OCI-M2 (cell line): ENCODE data around the gene PLCD4.
A peak's percentile ranks its signal among the peaks of the same experiment; 100 is the strongest.

Experiments used
- DNase-seq: peaks from one replicate; lab custom pipeline; 2025; ENCODE audit not compliant: unreplicated experiment; lab: John Stamatoyannopoulos, UW

Gene PLCD4

DNA sequence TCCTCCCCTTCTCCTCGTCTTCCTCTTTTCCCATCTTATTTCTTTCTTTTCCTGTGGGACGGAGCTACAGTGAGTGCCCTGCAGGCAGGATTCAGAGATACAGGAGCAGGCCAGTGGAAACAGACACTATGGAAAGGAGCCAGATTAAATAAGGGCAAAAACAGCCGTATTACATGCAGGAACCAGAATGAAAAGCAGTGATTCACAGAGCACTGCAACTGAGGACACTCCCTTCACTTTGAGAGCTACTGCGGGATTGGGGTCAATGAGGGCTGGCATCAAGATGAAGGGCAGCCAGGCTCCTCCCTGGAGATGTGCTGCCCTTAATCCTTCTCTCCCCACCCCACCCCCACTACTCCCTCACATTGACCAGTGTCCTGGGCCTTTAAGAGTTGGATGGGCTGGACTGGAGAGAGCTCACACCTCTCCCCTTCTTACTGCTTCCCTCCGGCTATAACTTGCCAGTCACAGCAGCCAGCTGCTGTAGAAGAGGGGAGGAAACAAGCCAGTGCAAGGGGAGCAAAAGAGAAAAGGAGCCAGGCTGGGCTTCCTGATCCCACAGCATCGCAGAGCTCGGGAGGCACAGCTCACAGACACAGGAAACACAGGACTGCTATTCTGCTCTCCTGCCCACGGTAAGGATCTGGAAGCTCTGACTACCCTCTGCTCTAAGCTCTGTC, at the start of gene PLCD4:
Gene PLCD4 (plus strand): TSS at position 464 of the 680 bp plus-strand sequence. CDS start 7,841 bp downstream, outside the sequence.
- DNase-seq = no peak

DNA sequence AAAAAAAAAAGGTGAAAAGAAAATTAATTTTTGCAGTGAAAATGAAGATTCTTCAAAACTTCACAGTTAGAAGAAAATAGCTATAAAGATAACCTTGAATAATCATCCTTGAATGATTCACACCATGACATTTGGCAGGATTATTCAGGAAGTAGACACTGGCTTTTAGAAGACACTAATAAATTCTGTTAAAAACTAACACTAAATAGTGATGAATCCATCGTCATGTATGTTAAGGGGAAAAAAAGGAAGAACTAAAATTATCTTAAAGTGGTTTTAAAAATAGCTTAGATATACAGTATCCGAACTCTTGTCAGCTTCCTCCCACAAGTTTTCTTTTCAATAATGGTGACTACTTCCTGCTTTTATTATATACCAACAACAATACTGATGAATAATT, 49.8 kb upstream of the PLCD4 start:
- no peak for DNase-seq

DNA sequence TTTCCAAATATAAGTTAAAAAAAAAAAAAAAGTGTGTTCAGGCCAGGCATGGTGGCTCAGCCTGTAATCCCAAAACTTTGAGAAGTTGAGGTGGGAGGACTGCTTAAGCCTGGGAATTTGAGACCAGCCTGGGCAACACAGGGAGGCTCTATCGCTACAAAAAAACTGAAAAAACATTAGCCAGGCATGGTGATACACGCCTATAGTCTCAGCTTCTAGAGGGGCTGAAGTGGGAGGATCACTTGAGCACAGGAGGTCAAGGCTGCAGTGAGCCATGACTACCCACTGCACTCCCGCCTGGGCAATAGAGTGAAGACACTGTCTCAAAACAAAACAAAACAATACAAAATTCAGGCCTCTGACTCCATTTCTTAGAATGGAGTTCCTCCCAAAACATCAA, 48.7 kb upstream of the PLCD4 start:
- no peak for DNase-seq

DNA sequence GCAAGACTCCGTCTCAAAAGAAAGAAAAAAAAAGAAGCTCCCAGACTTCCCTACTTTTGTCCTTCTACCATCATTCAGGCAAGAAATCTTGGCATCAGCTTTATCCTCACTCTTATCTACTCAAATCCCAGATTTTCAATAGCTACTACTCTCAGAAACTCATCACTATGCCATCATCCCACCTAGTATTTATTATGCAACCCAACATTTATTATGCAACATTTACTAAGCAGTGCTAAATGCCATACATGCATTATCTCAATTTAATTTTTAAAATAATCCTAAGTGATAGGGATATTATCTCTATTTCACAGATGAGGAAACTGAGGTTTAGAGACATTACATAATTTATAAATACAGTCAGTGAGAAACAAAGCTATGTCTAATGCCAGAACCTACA, 43.6 kb upstream of the PLCD4 start:
- no peak for DNase-seq

DNA sequence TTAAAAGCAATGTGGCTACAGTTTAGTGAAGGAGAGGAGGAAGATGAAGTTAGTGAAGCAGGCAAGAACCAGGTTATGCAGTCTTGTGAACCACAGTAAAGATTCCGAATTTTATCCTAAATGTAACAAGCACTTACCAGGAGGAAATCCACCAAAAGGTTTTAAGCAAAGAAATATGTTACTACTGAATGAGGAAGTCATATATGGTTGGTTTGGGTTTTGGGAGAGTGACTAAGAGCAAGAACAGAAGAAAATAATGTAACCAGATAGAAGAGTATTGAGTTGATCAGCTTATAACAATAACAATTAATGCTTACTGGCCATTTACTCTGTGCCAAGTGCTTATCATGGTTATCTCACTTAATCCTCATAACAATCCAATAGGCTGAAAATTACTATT, 41.4 kb upstream of the PLCD4 start:
- no peak for DNase-seq

DNA sequence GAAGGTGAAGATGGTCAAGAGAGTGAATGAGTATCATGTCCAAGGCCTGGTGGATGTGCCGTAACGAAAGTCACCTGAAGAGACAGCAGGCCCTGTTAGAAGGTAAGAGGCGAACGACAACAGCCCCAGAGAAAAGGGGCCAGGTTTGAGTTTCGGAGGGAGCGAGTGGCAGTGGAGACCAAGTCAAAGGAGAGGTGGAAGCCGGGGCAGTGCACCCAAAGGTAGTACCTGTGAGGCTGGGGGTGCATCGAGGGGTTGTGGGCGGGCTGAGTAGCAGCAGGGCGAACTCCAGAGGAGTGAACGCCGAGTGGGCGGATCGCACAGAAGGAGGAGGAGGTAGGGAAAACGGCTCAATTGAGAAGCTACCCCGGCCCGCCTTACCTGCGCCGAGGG, 39.9 kb upstream of the PLCD4 start:
- DNase-seq = no peak

DNA sequence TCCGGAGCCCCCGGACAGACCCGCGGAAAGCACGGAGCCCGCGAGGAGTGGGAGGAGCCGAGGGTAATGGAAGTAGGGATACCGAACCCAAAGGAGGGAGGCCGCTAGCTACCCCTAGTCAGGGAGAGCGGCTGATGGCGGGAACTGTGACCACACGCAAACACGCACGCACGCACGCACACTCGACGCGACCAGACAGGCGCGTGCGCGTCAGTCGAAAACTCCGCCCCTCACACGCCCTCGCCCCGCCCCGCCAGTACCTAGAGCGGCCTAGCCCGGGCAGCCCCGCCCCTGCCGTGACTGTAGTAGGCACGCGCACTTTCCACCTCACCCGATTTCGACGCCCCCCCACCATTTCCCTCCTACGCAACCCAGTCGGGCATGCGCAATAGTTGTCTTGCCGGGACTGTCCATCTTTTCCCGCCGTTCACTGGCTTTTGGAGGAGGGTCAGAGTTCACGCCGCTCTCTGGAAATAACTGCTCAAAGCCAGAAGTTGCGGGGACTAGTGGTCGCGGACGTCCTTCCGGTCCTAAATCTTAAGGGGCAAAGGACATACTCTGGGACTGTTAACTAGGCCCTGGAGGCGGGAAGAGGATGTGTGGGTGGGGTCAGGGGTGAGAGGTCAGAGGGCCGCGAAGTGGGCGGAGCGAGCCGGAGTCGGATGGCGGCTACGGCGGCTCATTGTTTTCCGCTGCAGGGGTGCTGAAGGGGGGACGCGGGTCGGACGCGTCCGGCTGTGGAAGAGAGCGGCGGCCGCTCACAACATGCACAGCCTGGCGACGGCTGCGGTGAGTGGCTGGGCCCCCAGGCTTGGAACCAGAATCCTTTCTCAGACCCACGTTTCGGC, 39.3 kb upstream of the PLCD4 start, which contains the start of the genes CNOT9 and USP37:
Gene CNOT9 (plus strand): TSS at position 650 of the 848 bp plus-strand sequence. CDS start 116 bp downstream, at position 766.
Gene USP37 (minus strand): TSS at position 162 of the 848 bp plus-strand sequence. CDS start 9,698 bp downstream, outside the sequence.
- peak; percentile 94 for DNase-seq

DNA sequence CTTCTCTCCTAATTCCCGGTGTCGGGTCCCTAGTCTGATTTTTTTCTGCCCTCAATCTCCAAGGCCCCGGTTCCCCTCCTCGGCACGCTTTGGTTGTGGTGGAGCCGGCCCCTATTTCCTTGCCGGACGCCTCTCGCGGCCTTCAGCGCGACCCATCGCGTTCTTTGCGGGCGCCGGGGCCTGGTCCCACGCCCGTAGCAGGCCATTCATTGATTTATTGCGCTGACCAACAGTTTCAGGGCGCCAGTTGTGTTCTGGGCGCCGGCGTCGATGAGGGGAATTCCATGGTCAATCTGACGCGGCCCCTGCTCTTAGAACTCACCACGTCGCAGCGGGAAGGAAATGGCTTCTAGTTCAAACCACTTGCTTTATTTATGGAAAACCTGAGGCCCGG, 38.7 kb upstream of the PLCD4 start:
- DNase-seq = no peak

DNA sequence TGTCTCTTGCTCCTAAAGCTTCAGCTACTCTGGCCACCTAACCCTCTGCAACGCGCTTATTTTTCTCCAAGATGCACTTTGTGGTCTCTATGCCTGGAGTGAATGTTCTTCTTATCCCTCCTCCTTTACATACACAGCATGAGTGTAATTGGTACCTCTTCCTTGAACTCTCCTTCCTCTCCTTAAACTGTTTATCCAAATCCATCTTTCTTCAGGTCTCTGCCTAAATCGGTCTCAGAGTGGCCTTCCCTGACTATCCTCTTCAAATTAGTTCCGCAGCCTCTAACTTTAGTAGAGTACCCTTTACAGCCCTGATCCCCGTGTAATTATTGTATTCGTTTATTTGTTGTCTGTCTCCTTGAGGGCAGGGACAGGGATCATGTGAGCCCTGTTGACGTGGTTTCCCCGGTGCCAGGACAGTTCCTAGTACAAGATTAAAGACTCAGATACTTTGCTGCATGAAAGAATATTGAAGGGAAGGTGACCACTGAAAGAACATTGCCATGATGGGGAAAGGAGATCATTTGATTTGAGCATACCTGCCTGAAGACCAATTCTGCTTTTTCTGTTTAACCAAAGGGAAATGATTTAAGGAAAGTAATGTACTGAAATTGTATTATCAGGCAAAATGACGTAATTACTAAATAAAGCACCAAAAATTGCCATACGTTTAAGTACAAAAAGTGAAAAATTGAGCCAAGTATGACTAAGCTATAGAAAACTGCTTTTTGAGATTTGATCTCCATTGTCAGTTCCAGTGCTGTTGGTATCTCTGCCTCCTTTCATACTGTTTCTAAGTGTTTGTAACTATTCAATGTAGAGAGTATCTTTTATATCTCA, 37.8 kb upstream of the PLCD4 start:
- no peak for DNase-seq

DNA sequence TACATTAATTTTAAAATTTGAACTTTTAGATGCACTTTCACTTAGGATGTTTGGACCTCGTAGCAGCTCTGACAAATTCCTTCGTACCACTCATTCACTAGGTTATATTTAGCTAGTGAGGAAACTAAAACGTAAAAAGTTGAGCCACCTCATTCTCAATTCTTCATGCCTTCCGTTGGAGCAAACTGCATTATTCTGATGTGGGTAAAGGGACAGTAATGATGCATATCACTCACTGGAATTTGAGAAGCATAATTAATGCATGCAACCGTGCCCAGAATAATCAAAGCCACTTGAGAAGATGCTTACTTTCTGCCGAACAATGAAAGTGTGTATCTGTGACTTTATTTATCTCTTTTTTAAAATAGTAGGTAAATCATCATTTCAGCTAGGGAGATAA, 36.8 kb upstream of the PLCD4 start:
- DNase-seq = no peak

DNA sequence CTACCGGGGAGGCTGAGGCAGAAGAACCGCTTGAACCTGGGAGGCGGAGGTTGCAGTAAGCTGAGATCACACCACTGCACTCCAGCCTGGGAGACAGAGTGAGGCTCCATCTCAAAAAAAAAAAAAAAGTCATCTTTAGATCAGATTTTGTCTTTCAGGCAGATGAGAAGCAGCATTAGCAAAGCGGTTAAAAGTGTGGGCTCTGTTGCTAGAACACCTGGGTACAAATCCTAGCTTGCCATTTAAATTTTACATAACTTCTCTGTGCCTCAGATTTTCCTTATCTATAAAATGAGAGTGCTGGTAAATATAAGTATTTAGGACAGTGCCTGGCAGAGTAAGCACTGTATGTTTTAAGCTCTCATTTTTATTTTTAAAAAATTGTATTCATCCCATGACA, 30.8 kb upstream of the PLCD4 start:
- no peak for DNase-seq

DNA sequence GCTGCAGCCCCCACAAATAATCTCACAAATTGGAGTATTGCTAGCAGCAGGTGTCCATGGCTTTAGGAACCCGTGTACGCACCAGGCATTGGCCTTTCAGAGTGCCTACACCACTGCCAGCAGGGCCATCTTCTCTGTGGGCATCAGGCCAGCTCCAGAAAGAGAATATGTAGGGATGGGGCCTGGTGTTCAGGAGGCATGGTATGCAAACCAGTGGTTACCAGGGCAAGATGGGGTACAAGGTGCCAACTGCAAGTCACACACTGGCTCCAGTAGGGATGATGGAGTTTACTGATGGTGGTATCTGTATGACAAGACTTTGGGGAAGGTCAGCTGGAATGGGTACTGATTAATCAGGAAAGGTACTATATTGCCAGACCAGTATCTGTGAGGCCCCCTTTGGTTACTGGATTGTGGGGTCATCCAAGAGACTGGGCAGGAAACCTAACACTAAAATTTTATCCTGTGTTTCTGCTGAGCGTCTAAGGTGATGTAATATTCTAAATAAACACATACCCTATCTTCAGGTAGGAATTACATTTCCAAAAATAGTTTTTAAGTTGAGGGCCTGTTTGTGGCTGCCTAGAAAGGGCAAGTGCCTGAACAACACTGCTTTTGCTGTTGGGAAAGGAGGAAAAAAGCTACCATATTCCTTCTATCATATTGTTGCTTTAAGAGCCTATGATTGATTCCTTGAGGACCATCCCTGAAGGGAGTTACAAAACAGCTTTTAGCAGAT, 30.0 kb upstream of the PLCD4 start:
- DNase-seq = no peak

DNA sequence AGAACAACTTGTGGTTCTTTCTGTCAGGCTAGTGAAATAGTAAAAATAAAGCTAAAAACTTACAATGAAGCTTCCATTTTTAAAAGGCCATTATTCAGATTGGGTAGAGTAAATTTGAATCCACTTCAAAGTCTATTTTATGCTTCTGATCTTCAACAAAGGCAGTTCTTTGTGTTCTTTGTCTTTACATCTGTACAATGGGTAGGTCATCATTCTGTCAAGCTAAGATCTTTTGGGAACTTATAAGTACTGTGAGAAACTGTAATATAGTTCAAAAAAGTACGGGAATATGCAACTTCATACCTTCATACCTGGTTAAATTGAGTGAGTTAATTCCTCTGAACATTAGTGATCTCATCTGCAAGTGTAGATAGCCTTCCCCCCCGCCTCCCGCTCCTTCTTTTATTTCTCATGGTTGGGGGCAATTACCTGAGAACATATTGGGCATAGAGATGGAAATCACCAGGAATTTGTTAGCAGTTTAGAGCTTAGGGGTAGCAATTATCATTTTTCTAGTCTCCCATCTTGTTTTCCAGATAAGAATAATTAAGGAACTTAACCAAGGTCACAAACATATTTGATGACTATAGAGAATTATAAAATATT, 29.3 kb upstream of the PLCD4 start:
- no peak for DNase-seq

DNA sequence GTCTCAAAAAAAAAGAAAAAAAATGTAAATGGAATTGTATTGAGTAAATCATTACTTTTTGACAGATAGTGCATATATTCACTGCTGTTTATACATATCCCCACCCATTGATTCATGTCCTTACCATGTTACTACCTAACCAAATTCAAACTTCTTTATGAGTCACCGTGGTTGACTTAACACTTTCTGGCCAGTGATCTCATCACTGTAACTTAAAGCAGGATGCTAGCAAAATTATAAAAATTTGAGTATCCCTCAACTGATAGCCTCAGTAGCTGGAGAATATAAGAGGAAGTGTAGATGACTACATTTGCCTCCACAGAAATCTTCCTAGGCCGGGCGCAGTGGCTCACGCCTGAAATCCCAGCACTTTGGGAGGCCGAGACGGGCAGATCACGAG, 25.6 kb upstream of the PLCD4 start:
- no peak for DNase-seq

DNA sequence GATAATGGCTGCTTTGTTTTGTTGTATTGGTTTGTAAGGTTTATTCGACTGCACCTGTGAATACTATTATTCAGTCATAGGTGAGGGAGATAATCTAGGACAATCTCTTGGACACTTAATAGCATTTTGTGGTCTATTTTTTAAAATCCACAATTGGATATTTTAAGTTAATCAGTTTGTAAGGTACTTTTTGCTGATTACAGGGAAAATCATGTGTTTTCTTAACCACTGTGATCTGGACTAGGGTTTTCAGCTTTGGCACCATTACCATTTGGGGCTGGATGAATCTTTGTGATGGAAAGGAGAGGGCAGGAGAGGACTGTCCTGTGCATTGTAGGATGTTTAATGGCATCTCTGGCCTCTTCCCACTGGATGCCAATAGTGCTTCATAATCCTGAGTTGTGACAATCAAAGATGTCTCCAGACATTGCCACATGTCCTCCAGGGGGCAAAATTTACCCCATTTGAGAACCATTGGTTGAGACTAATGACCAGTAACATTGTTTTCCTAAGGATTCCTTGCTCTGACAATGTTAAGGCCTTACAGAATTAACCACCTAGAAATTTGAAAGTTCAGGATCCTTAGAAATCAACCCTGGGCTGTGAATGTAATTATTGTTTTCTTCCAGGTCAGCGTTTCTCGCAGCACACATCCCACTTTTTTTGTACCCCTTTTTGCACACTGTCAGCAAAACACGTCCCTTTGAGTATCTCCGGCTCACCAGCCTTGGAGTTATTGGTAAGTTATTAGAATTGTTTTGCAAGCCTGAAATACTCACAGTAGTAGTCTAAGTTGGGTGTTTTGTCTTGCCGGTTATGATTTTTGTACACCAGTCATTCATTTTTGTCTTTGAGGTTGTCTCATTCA, 23.5 kb upstream of the PLCD4 start:
- no peak for DNase-seq

DNA sequence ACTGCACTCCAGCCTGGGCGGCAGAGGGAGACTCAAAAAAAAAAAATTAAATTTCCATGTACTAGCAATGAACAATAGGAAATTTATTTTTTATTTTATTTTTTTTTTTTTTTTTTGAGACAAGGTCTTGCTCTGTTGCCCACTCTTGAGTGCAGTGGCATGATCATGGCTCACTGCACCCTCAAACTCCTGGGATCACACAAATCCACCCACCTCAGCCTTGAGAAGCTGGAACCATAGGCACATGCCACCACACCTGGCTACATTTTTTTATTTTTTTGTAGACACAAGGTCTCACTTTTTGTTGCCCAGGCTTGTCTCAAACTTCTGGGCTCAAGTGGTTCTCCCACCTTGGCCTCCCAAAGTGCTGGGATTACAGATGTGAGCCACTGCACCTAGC, 22.2 kb upstream of the PLCD4 start:
- no peak for DNase-seq

DNA sequence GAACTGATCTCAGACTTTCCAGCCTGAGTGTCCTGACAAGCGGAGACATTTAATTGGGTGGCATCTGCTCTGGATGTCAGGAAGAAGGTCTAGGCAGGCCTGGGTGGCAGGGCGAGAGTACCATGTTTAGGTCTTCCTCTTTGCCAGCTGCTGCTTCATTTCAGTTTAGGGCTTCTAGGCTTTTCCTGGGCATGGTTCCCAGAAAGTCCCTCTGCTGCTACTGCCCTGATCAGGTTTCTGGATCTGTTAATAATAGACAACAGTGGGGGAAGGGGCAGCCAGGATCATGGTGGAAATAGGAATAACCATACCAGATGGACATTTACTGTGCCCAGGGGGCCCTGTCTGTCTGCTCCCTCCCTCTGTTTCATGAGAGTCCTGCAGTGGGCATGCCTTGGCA, 2.3 kb upstream of the PLCD4 start:
- no peak for DNase-seq

DNA sequence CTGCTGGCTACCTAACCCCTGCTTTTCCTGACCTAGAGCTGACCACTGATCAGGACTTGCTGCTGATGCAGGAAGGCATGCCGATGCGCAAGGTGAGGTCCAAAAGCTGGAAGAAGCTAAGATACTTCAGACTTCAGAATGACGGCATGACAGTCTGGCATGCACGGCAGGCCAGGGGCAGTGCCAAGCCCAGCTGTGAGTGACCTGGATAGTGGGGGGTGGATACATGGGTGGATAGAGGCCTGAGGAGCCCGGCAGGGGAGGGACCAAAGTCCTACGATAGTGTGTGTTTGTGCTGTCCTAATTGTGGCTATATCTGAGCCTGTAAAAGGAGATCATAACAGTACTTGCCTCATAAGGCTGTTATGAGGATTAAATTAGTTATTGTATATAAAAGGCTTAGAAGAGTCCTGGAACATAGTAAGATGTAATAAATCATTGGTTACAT, 8.2 kb downstream of the PLCD4 start:
- DNase-seq = no peak
